GM12874 (cell line): Measurements from ENCODE around the gene KRT7.

Source experiments
- CTCF ChIP-seq: IDR thresholded peaks from 2 replicates; pipeline ENCODE4 v1.5.1; 2011; ENCODE audit warnings: low read depth, mild to moderate bottlenecking, control low read depth, low read length, moderate library complexity; ENCODE audit not compliant: insufficient read depth

KRT7 gene

DNA sequence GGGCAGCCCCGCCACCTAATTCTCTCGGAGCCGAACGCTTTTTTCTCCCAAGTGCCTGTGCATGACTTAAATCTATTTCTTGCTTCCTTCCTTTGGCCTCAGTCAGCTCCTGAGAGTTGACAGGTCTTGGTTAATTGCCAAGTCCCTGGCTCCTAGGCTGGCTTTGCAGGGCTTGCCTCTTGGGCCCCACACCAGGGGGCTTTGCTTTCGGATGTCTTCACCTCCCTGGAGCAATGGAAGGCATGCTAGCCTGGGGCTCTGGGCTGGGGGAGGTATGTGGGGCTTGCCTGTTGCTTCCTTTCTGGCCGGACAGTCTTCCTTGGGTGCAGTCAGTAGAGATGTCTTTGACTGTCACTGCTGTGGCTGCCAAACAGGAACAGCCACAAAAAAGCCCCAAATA is 39.1 kb upstream of the KRT7 start:
- TF ChIP-seq CTCF: no peak

GRCh38 chr12:52195065-52195730 is 37.8 kb upstream of the KRT7 start:
- TF ChIP-seq CTCF: no peak

- no peak for TF ChIP-seq CTCF
These were observed 35.4 kb upstream of the KRT7 start for GRCh38 chr12:52197371-52198231.

- TF ChIP-seq CTCF: no peak
These were observed 34.4 kb upstream of the KRT7 start for GRCh38 chr12:52198454-52199215.

- no peak for TF ChIP-seq CTCF
These were observed 33.6 kb upstream of the KRT7 start for GRCh38 chr12:52199294-52199919.

GRCh38 chr12:52200086-52200780 is 32.8 kb upstream of the KRT7 start:
- no peak for TF ChIP-seq CTCF
